Skeletal muscle cell (primary cell): ENCODE measurements around the gene TRIO.
"Not testable (repeated sequence)": the region's sequence is repeated elsewhere in the genome, so short reads cannot be mapped to it uniquely, and the experiment has no call there.

ENCODE experiments used
- DNase-seq: peaks from one replicate; pipeline ENCODE4 v3.0.0-alpha.2; 2010; ENCODE audit warnings: low read depth
- H3K4me3 ChIP-seq: 2 replicates; pipeline ENCODE4 v1.5.1; 2011; ENCODE audit warnings: low read depth, mild to moderate bottlenecking, control low read depth, low read length, moderate library complexity

TRIO gene

DNA sequence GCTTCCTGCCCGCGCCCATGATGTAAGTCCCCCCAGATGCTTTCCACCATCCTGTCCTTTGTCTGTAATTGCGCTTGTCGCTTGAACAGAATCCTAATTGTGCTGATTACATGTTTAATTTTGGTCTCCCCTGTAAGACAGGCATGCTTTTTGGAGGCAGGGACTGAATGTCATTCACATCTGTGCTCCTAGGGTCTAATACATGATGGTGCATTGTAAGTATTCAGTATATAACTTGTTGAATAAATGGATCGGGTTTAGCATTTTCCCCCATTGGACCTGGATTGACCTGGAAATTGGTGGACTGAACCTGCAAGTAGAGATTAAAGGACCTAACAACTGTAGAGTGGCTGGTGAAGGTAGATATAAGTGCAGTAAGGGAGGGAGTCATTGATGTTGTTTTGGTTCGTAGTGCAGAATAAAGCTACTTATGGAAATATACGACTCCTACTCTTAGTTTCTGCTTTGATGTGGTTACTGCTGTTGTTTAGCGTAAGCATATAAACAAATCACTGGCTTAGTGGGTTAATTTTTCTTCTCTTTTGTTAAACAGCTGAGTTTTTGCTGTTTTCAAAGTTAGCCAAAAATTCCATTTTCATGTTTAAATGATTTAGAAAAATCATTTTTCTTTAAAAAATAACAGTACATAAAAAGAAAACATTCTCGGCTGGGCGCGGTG, 57.3 kb downstream of the TRIO start:
- H3K4me3 ChIP-seq, result no peak overlapping the region

DNA sequence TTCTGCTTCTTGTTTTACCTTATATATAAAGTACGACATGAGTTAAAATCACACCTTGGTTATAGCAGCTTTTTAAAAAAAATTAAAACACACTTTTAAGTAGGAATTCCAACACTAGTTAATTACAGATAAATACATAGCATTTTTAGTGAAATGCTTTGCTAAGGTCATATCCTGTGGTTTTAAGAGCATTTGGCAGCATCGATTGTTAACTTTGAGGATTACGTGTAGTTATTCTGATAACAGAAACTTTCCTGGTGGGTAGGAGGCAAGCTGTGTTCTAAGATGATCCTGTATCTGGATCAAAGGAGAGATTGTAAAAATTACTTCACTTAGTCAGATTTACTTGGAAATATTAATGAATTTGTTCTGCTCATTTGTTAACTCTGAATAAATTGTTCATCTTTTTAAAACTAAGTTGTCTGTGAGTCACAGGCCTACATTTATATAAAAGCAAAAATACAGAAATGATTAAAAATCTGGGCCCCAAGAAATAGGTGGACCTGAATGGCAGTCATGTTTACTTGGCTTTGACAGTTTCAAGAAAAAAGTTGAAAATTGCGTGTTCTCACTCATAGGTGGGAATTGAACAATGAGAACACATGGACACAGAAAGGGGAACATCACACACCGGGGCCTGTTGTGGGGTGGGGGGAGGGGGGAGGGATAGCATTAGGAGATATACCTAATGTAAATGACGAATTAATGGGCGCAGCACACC, 58.3 kb downstream of the TRIO start:
- DNase-seq, result no peak
- H3K4me3 ChIP-seq, result no peak overlapping the region

More for the DNA sequence above, 57.3 kb downstream of the TRIO start:
- no peak for DNase-seq

DNA sequence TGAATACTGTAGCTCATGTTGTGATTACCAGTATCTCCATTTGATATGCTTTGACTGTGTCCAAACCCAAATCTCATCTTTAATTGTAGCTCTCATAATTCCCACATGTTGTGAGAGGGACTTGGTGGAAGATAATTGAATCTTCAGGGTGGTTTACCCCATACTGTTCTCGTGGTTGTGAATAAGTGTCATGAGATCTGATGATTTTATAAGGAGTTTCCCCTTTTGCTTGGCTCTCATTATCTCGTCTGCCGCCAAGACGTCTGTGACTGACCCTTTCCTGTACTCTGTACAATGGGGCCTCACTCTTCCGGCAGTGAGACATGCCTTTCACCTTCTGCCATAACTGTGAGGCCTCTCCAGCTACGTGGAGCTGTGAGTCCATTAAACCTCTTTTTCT, 59.3 kb downstream of the TRIO start:
- no peak for DNase-seq

DNA sequence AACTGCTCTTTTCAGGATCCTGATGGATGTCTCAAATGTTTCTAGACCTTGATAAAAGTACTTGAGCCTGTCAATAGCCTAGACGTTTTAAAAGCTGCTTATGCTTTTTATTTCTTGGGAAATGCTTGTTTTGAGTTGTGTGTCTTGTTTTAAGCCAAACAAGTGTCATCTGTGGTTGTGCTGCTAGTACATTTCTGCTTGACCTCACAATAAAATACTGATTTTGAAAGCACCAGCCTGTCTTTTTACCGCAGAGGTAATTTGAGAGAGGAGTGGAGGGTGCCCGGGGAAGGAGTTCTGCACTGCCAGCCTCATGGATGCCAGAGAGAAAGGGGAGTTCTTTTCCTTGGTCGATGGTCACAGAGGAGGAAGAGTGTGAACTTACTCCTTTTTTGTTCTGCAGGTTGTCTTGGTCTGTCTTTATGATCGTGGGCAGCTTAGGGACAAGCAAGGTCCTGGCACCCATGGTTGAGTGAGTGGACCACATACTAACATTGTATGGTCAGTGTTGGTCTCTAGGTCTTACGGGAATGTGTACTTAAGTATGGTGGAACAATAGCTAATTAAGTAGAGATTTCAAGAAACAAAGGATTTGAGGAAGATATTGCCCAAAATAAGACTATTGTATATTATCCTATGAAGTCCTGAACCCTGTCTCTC, 61.0 kb downstream of the TRIO start:
- H3K4me3 ChIP-seq, result no peak overlapping the region
- DNase-seq, result no peak

More for the DNA sequence above, 59.3 kb downstream of the TRIO start:
- H3K4me3 ChIP-seq, result no peak overlapping the region

DNA sequence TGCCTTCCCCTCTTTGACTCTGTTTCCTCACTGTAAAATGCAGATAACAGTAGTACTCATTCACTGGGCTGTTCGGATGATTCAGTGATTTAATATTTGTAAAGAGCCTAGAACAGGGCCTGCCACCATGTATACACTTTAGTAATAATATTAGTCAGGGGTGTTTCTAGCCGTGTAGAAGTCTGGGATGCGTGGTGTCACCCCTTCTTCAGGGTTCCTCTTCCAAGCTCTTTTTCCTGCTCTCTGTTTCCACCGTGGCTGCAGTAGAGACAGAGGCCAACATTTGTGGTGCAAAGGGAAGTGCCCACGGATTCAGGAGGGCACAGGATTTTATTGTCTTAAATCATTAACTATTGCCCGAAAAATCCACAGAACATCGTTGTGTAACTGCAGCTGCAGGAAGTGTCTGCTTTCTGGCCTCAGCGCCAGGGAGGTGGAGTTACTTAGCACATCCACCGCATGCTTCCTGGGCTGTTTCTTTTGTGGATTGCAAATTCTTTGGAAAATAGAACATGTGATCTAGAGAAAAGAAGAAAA, 61.7 kb downstream of the TRIO start:
- peak; percentile 77 for DNase-seq
- H3K4me3 ChIP-seq, result peak overlapping the region; percentile 25

DNA sequence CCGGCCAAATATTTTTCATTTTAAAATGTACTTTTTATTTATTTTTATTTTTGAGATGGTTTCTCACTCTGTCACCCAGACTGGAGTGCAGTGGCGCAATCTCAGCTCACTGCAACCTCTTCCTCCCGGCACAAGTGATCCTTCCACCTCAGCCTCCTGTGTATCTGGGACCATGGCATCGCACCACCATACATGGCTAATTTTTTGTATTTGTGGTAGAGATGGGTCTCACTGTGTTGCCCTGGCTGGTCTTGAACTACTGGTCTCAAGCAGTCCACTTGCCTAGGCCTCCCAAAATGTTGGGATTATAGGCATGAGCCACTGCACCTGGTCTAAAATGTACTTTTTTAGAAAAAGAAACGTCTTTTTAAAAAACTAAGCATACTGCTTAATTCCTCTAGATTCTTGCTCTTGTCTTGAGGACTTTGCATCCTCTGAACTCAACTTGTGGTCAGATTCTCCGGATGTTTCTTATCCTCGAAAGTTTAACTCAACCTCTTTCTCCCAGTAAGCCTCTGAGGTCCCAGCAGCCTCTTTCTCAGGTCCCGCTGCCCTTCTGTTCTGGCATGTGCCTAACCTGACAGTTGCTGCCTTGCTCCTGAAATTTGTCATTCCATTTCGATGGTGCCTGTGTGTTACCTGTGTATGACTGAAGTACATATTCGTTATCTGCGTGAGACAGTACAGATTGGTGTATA, 63.0 kb downstream of the TRIO start:
- DNase-seq, result no peak
- no peak overlapping the region for H3K4me3 ChIP-seq

DNA sequence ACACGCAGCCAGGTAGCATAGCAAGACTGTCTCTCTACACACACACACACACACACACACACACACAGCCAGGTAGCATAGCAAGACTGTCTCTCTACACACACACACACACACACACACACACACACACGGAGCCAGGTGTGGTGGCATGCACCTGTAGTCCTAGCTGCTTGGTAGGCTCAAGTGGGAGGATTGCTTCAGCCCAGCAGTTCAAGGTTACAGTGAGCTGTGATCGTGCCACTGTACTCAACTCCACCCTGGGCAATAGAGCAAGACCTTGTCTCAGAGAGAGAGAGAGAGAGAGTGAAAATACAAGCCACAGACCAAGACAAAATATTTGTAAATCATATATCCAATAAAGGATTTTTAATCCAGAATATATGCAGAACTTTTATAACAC, 64.3 kb downstream of the TRIO start:
- H3K4me3 ChIP-seq, DNase-seq: not testable (repeated sequence)

DNA sequence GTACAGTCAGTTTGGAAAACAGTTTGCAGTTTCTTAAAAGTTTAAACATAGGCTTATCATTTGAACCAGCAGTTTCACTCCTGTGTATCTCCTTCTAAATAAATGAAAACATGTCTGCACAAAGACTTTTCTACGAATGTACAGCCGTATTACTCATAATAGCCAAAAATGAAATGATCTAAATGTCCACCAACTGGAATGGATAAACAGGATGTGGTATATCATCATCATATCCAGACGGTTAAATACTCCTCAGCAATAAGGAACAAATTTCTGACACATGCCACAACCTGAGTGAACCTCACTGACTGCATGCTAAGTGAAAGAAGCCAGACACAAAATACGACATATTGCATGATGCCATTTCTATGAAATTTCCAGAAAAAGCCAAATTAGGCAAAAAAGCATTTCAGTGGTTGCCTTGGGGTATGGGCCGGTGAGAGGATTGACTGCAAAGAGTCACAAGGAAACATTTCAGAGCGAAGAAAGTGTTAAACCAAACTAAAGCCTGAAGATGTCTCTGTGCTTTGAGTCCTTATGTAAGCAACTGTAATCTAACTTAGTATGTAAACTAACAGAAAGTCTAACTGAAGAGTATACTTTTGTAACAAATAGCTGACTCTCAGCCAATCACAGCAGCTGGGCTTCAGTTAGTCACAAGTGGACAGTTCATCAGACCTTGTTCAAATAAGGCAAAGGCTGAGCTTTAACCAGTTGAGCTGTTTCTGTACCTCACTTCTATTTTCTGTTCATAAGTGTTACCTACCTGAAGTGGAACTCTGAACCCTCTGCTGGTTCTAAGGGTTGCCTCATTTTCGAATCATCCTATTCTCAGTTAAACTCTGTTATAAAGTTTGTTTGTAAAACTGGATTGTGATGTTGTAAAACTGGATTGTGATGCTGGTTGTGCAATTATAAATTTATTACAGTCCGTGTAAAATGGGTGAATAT, 65.2 kb downstream of the TRIO start:
- DNase-seq, result peak; percentile 74
- no peak overlapping the region for H3K4me3 ChIP-seq

DNA sequence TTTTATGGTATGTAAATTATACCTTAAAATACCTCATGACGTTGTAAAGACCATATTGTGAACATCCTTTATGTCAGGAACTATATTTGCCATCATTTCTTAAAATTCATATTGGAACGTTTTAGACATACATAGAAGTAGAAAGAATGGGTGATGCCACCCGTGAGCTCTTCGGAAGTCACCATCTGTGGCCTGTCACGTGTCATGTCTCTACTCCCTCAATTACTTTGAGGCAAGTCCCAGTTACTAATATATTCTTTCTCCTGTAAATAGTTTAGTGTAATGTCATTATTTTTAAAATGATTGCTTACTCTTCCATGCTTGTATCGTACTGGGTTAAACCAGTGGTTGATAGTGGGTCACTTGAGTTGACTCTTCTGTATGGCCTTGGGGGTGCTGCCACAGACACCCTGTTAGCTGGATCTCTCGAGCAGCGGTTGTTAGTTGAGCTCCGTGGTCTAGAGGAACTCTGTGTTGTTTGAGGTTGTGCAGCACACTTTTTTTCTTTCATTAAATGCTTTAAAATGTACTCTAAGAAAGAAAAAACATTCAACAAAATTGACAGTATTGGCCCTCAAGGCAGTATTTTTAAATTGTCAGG, 66.2 kb downstream of the TRIO start:
- no peak for DNase-seq
- no peak overlapping the region for H3K4me3 ChIP-seq

DNA sequence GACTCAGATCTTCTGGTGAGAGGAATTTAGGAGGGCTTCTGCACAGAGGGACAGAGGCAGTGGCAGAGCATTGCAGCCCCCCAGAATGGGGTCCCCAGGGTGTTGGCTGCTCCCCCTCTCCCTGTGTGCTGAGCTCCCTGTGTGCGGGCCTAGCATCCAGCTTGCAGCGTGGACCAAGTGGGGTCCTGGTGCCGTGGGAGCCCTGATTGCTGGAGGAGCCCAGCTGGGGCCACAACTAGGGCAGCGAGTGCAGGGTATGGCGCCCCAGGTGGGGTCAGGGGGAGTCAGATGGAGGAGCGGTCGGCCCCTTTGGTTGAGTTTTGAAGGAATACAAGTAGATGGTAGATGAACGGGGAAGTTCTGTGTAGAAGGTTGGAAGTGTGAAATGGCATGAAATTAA, 66.7 kb downstream of the TRIO start:
- DNase-seq, result no peak

DNA sequence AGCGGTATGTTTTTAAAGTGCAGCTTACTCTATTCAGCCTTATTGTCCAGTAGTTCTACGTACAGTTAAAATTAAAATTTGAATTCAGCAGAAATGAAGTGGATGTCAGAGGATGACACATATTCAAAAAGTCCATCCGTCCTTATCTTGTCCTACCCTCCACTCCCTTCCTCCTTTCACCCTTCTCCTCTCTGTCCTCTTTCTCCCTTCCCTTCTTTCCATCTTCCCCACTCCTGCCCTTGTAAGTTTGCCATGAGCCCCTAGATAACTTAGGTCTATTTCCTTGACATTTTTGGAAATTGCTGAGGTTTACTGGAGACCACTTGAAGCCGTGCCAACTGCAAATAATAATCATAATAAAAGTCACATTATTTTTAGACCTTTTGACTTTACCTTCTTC, 67.6 kb downstream of the TRIO start:
- no peak overlapping the region for H3K4me3 ChIP-seq
- DNase-seq, result no peak

More for the DNA sequence above, 66.7 kb downstream of the TRIO start:
- no peak overlapping the region for H3K4me3 ChIP-seq

DNA sequence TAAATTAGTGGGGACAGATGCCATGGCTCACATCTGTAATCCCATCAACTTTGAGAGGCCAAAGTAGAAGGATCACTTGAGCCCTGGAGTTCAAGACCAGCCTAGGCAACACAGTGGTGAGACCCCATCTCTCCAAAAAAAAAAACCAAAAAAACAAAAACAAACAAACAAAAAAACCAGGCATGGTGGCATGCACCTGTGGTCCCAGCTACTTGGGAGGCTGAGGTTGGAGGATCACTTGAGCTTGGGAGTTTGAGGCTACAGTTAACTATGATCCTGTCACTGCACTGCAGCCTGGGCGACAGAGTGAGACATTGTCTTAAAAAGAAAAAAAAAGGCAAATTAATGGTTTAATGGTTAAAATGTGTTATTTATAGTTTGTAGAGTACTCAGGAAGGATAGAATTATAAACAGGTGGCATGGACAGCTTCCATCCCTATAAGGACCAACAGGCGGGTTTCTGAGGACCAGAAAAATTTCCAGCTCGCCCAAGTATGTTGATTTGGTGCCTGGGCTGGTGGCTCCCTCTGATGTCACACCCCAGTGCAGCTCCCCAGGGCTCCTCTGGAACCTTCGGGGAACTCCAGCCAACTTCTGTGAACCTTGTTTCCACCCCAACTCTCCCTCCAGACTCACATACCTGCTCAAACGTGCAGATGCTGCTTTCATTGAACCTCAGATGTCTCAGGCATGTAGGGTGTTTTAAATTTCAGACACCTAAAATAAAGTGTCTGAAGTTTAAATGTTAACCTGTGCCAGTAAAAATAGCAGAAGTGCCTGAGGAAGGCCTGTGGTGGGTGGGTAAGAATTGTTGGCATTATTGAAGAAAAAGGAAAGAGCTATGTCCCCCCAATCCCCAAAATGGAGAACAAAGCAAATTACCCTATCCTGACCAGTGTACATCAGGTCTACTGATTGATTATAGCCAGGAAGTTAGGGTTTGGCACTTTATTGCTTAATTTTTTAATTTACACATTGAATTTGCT, 69.0 kb downstream of the TRIO start:
- no peak for DNase-seq
- H3K4me3 ChIP-seq, result no peak overlapping the region

DNA sequence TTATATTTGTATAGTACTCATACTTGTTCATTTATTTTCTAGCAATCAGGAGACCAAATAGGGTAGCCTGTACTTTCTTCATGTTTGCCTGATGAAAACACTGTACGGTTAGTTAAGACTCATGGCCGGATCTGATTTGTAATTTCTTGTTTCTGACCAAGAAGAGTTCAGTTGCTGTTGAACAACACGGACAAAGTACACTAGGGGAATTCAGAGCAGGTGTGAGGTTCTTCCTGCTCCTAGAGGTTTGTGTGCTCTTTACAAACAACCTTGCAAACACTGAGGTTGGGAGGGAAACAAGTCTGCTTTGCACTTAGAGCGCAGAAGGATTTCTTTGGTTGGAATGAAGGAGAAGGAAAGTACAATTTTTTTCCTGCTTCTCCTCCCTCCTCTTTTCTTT, 69.7 kb downstream of the TRIO start:
- DNase-seq, result no peak
- no peak overlapping the region for H3K4me3 ChIP-seq

DNA sequence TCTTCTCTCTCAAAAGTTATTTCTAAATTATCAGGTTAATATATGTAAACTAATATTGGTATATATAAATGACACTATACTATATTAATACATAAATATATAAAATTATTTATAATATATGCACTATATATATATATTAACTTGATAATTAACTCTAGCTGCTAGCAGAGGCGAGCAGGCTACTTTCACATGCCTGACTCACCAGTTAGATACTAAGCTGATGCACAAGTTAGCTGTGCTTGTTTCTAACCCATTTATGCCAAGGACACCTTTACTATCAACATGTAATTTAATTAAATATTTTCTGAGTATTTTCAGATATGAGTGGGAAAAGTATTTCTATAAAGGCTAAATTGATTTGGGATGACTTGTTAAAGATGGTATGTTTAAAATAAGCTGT, 70.1 kb downstream of the TRIO start:
- no peak for DNase-seq
- no peak overlapping the region for H3K4me3 ChIP-seq

DNA sequence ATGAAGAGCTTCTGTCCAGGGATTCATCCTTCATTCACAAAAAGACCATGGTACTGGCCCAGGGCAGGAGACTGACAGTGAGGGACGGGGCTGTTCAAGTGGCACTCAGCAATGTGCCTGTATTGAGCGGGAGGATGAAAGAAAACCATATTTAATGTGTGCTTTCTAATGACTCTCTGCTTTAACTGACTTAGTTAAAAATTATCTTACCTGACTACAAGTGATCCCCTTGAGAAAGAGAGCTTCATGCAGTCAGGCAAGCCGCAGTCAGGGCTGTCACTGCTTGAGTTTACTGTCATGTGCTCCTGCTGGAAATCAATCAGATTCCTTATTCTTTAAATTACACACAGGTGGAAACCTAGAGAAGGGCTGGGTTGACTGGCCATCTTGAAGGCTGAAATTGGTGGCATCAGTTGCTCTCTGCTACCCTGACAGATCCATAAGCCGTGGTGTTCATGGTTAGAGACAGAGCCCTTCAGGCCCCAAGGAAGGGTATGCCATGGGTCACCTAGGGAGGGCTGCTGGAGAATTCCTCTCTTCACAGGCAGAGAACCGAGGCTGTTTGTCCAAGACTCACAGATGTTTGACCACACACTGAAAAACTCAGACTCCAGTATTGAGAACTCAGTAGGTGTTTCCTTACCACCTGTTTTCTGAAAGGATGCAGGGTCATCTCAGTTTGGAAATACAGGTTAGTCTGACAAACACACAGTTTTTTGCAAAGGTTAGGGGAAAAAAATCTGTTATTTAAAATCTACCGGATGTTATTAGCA, 70.9 kb downstream of the TRIO start:
- DNase-seq, result no peak
- H3K4me3 ChIP-seq, result no peak overlapping the region

DNA sequence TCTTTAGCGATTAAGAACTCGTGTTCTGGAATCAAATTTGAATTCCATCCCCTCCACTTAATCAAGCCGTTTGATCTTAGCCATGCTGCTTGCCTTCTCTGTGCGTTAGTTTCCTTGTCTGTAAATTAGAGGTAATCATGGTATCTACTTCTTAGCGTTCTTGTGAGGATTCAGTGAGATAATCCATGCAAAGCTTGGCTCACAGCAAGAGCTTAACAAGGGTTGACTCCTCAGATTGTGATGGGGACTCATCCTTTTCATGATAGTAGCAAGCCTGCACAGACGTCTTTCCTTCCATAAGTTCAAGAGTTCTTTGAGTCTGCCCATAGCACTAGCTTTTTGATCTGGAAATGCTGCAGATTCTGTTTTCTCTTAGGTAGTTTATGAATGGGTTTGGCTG, 72.8 kb downstream of the TRIO start:
- no peak for DNase-seq
- no peak overlapping the region for H3K4me3 ChIP-seq

DNA sequence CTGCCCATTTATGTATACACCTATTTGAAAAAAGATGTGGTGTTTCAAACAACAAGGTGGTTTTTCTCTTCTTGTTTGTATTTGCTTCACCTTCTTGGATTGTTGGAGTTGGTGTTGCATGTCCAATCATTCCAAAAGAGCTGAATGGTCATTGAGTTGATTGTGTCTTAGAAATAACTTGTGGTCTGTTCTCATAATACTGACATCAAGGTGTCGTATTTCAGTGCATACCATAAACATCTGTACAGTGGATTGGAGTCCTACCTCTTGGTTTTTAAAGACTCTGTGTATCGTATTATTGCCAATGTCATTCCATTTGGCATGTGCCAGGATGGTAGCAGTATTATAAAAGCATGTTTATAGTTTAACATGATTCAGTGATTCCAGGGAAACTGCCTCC, 73.2 kb downstream of the TRIO start:
- DNase-seq, result no peak

More for the DNA sequence above, 73.2 kb downstream of the TRIO start:
- H3K4me3 ChIP-seq, result no peak overlapping the region
